HepG2 (cell line): Measurements from ENCODE around the gene TXNL4B. TPM values are rescaled to one million over a fixed set of nuclear protein-coding genes. Genes with fewer than 3 reads are reported as not detected.
A peak's percentile ranks its signal among the peaks of the same experiment; 100 is the strongest.

ENCODE experiments used
- ATF7 ChIP-seq, 2 experiments: fragments of 450-650 bp in 1 of 2; sonication (generic) in 1 of 2; formaldehyde crosslinking in 1 of 2; IDR thresholded peaks; 2 replicates each; pipeline versions ENCODE4 v1.4.0 to v1.6.1; 2016 to 2020; ENCODE audit warnings: antibody characterized with exemption in 1 of 2, mild to moderate bottlenecking in 1 of 2, missing genetic modification reagents in 1 of 2
- HMGXB4 ChIP-seq, 2 experiments: sonication (generic) in 1 of 2; formaldehyde crosslinking in 1 of 2; IDR thresholded peaks; 2 replicates each; pipeline versions ENCODE4 v1.4.0 to v1.6.1; 2018 to 2020; ENCODE audit warnings: missing genetic modification reagents in 2 of 2, borderline replicate concordance in 1 of 2, low read depth in 1 of 2, mild to moderate bottlenecking in 1 of 2, missing biosample characterization in 1 of 2
- HNF4G ChIP-seq, 2 experiments: sonication (generic) in 1 of 2; formaldehyde crosslinking in 1 of 2; IDR thresholded peaks; 2 replicates each; pipeline versions ENCODE4 v1.4.0 to v1.6.1; 2011 to 2020; ENCODE audit warnings: borderline replicate concordance in 2 of 2, low read depth in 2 of 2, mild to moderate bottlenecking in 2 of 2, low read length in 1 of 2, missing genetic modification reagents in 1 of 2, moderate library complexity in 1 of 2
- MED8 ChIP-seq: sonication (generic); formaldehyde crosslinking; IDR thresholded peaks from 2 replicates; pipeline ENCODE4 v1.8.1; 2023; ENCODE audit warnings: mild to moderate bottlenecking, missing genetic modification reagents; ENCODE audit not compliant: insufficient replicate concordance
- NCOR1 ChIP-seq: fragments of 200-600 bp; sonication (generic); IDR thresholded peaks from 2 replicates; pipeline ENCODE4 v1.7.0; 2017; ENCODE audit warnings: antibody characterized with exemption, low read length, borderline replicate concordance
- NR2F6 ChIP-seq, 2 experiments: IDR thresholded peaks; 2 replicates each; pipeline ENCODE4 v1.6.1; 2016; ENCODE audit warnings: antibody characterized with exemption in 1 of 2, mild to moderate bottlenecking in 1 of 2
- RARG ChIP-seq: sonication (generic); formaldehyde crosslinking; IDR thresholded peaks from 2 replicates; pipeline ENCODE4 v1.4.0; 2020; ENCODE audit warnings: low read depth, mild to moderate bottlenecking, missing genetic modification reagents
- SAP130 ChIP-seq: IDR thresholded peaks from 2 replicates; pipeline ENCODE4 v1.6.1; 2016; ENCODE audit warnings: low read depth
- SNAPC2 ChIP-seq: sonication (generic); formaldehyde crosslinking; IDR thresholded peaks from 2 replicates; pipeline ENCODE4 v1.8.1; 2022; ENCODE audit warnings: mild to moderate bottlenecking, missing genetic modification reagents
- SRSF1 ChIP-seq: fragments of 200-400 bp; formaldehyde crosslinking; optimal IDR thresholded peaks from 2 replicates; pipeline ENCODE3; 2017; ENCODE audit warnings: mild to moderate bottlenecking, low read depth, low read length, moderate library complexity
- ZBTB38 ChIP-seq: sonication (generic); formaldehyde crosslinking; IDR thresholded peaks from 2 replicates; pipeline ENCODE4 v1.5.1; 2020; ENCODE audit warnings: mild to moderate bottlenecking, missing genetic modification reagents
- ZFP1 ChIP-seq: IDR thresholded peaks from 2 replicates; pipeline ENCODE4 v1.6.1; 2016
- ZNF253 ChIP-seq: sonication (generic); formaldehyde crosslinking; IDR thresholded peaks from 2 replicates; pipeline ENCODE4 v1.8.0; 2022; ENCODE audit warnings: mild to moderate bottlenecking, missing genetic modification reagents, borderline replicate concordance
- ZNF276 ChIP-seq: sonication (generic); formaldehyde crosslinking; IDR thresholded peaks from 2 replicates; pipeline ENCODE4 v1.4.0; 2020; ENCODE audit warnings: mild to moderate bottlenecking, low read depth, missing genetic modification reagents
- ZNF34 ChIP-seq: sonication (generic); formaldehyde crosslinking; IDR thresholded peaks from 2 replicates; pipeline ENCODE4 v1.4.0; 2020; ENCODE audit warnings: mild to moderate bottlenecking, missing genetic modification reagents, borderline replicate concordance
- ZNF460 ChIP-seq: sonication (generic); formaldehyde crosslinking; IDR thresholded peaks from 2 replicates; pipeline ENCODE4 v1.5.1; 2020; ENCODE audit warnings: missing genetic modification reagents, mild to moderate bottlenecking, borderline replicate concordance
- ZNF574 ChIP-seq: sonication (generic); formaldehyde crosslinking; IDR thresholded peaks from 2 replicates; pipeline ENCODE4 v1.4.0; 2020; ENCODE audit warnings: missing genetic modification reagents
- ZNF709 ChIP-seq: sonication (generic); formaldehyde crosslinking; IDR thresholded peaks from 2 replicates; pipeline ENCODE4 v1.5.0; 2020; ENCODE audit warnings: mild to moderate bottlenecking, missing genetic modification reagents
- ZNF839 ChIP-seq: sonication (generic); formaldehyde crosslinking; IDR thresholded peaks from 2 replicates; pipeline ENCODE4 v1.4.0; 2020; ENCODE audit warnings: missing genetic modification reagents, mild to moderate bottlenecking, borderline replicate concordance
- polyA plus RNA-seq, 8 experiments: library from polyadenylated mRNA; depleted of rRNA in 3 of 8; stranded (reverse) in 7 of 8; unstranded in 1 of 8; fragments of >200 nt; fragmentation: Illumina TruSeq in 4 of 8; extraction: Trizol in 4 of 8; gene quantifications; 2 replicates each; pipeline versions ENCODE4 v1.2.1 to v1.2.3, GENCODE V29; 2011 to 2016; ENCODE audit warnings: low read depth in 4 of 8, missing spikeins in 1 of 8, mixed read lengths in 1 of 8; ENCODE audit not compliant: insufficient read depth in 1 of 8
- total RNA-seq, 5 experiments: library from RNA; depleted of rRNA; stranded (reverse); fragments of >200 nt; fragmentation: Illumina TruSeq; extraction: Trizol; gene quantifications; 2 replicates each; pipeline ENCODE4 v1.2.3, GENCODE V29; 2016; ENCODE audit warnings: low read depth in 1 of 5
- TF ChIP-seq, protein P1 (sequence below): sonication (generic); formaldehyde crosslinking; IDR thresholded peaks from 2 replicates; pipeline ENCODE4 v1.5.1; 2020; ENCODE audit warnings: missing genetic modification reagents, mild to moderate bottlenecking, borderline replicate concordance

TXNL4B gene
- total and polyA plus RNA-seq, 2 of the 13 experiments (the other 11 are each of a cell fraction or from before 2014, with no cell fraction given), result 17.4 to 18.3 TPM

DNA sequence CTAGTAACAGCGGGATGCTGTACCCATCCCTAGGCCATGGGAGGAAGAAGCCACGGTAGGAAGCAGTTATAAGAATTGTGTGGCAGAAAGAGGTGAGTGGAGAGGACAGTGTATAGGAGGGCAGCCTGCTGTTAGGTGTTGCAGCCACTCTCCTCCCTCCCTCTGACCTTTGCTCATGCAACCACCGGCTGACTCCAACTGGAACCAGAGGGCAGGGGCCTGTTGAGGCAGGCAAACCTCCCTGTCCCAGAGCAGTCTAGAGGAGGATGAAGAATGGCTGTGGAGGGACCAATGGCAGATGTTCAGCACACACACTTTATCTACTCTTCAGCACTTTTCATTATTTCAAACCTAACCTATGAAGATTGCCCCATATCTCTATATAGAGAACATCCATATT, 2.2 kb downstream of the TXNL4B start (continued):
- TF ChIP-seq MED8 (no peak), SRSF1 (no peak), HNF4G (IDR thresholded peaks at IDR 0.05; ENCODE audit: borderline replicate concordance, low read depth, low read length) (peak; percentile 78; the same call in 1 of the 2 replicates), HNF4G (CRISPR knock-in tag; IDR thresholded peaks at IDR 0.05; ENCODE audit: borderline replicate concordance, low read depth) (no peak), ZNF253 (CRISPR knock-in tag) (no peak), ZNF709 (CRISPR knock-in tag) (no peak), ZFP1 (CRISPR knock-in tag) (no peak), SAP130 (peak; percentile 35; the same call in 1 of the 2 replicates), RARG (CRISPR knock-in tag) (no peak), HMGXB4 (CRISPR knock-in tag; IDR thresholded peaks at IDR 0.05; ENCODE audit: borderline replicate concordance in 1 of 2, low read depth in 1 of 2) (no peak), ZBTB38 (CRISPR knock-in tag) (no peak), ZNF34 (CRISPR knock-in tag) (no peak), NCOR1 (no peak), ZNF460 (CRISPR knock-in tag) (no peak), ZNF574 (CRISPR knock-in tag) (0 out of 2 replicates have a peak, but pooled peaks have one; percentile 28), SNAPC2 (CRISPR knock-in tag) (no peak), ZNF276 (CRISPR knock-in tag) (no peak), ZNF839 (no peak), ATF7 (IDR thresholded peaks at IDR 0.05) (no peak), ATF7 (CRISPR knock-in tag; IDR thresholded peaks at IDR 0.05) (no peak), NR2F6 (IDR thresholded peaks at IDR 0.05) (peak; percentile 18; the same call in 1 of the 2 replicates), NR2F6 (CRISPR knock-in tag; IDR thresholded peaks at IDR 0.05) (no peak)
- TF ChIP-seq, protein P1, sequence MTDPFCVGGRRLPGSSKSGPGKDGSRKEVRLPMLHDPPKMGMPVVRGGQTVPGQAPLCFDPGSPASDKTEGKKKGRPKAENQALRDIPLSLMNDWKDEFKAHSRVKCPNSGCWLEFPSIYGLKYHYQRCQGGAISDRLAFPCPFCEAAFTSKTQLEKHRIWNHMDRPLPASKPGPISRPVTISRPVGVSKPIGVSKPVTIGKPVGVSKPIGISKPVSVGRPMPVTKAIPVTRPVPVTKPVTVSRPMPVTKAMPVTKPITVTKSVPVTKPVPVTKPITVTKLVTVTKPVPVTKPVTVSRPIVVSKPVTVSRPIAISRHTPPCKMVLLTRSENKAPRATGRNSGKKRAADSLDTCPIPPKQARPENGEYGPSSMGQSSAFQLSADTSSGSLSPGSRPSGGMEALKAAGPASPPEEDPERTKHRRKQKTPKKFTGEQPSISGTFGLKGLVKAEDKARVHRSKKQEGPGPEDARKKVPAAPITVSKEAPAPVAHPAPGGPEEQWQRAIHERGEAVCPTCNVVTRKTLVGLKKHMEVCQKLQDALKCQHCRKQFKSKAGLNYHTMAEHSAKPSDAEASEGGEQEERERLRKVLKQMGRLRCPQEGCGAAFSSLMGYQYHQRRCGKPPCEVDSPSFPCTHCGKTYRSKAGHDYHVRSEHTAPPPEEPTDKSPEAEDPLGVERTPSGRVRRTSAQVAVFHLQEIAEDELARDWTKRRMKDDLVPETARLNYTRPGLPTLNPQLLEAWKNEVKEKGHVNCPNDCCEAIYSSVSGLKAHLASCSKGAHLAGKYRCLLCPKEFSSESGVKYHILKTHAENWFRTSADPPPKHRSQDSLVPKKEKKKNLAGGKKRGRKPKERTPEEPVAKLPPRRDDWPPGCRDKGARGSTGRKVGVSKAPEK, result no peak
